Measurements from ENCODE around the gene VAMP5. TPM values are rescaled to one million over a fixed set of nuclear protein-coding genes. Genes with fewer than 3 reads are reported as not detected.
A peak's percentile ranks its signal among the peaks of the same experiment; 100 is the strongest.

The VAMP5 gene
- total RNA-seq, 1 donor from 2014 or later: not detected

- Mint-ChIP-seq H3K27ac (ENCODE audit: unreplicated experiment) (peak overlapping the region; percentile 84), H3K9me3 (ENCODE audit: unreplicated experiment) (no peaks in the 10 kb centered on the region), H3K36me3 (ENCODE audit: unreplicated experiment) (no peaks in the 10 kb centered on the region), H3K4me3 (ENCODE audit: unreplicated experiment) (no peak overlapping the region), H3K27me3 (ENCODE audit: unreplicated experiment) (peaks cover 4% of the 10 kb centered on the region), H3K4me1 (ENCODE audit: unreplicated experiment) (peaks cover 48% of the 10 kb centered on the region)
- no peak for TF ChIP-seq CTCF (IDR thresholded peaks at IDR 0.05)
- no peak for DNase-seq (ENCODE audit: extremely low spot score, unreplicated experiment)
These were observed 5.7 kb upstream of the VAMP5 start for GRCh38 chr2:85578243-85579180.

GRCh38 chr2:85579266-85579935 is 4.8 kb upstream of the VAMP5 start:
- peaks cover 4% of the 10 kb centered on the region for H3K27me3 Mint-ChIP-seq (ENCODE audit: unreplicated experiment)
- TF ChIP-seq CTCF (IDR thresholded peaks at IDR 0.05): no peak
- no peaks in the 10 kb centered on the region for H3K36me3 Mint-ChIP-seq (ENCODE audit: unreplicated experiment)
- H3K9me3 Mint-ChIP-seq (ENCODE audit: unreplicated experiment): no peaks in the 10 kb centered on the region
- DNase-seq (ENCODE audit: extremely low spot score, unreplicated experiment): no peak
- H3K4me1 Mint-ChIP-seq (ENCODE audit: unreplicated experiment): peaks cover 48% of the 10 kb centered on the region
- no peak overlapping the region for H3K4me3 Mint-ChIP-seq (ENCODE audit: unreplicated experiment)
- peak overlapping the region; percentile 65 for H3K27ac Mint-ChIP-seq (ENCODE audit: unreplicated experiment)

GRCh38 chr2:85580206-85580605 is 4.0 kb upstream of the VAMP5 start:
- H3K4me3 Mint-ChIP-seq (ENCODE audit: unreplicated experiment): no peak overlapping the region
- H3K9me3 Mint-ChIP-seq (ENCODE audit: unreplicated experiment): no peaks in the 10 kb centered on the region
- H3K4me1 Mint-ChIP-seq (ENCODE audit: unreplicated experiment): peaks cover 50% of the 10 kb centered on the region
- H3K27ac Mint-ChIP-seq (ENCODE audit: unreplicated experiment): no peak overlapping the region
- H3K27me3 Mint-ChIP-seq (ENCODE audit: unreplicated experiment): peaks cover 4% of the 10 kb centered on the region
- no peak for TF ChIP-seq CTCF (IDR thresholded peaks at IDR 0.05)
- H3K36me3 Mint-ChIP-seq (ENCODE audit: unreplicated experiment): no peaks in the 10 kb centered on the region
- DNase-seq (ENCODE audit: extremely low spot score, unreplicated experiment): no peak

- Mint-ChIP-seq H3K36me3 (ENCODE audit: unreplicated experiment) (no peaks in the 10 kb centered on the region), H3K9me3 (ENCODE audit: unreplicated experiment) (no peaks in the 10 kb centered on the region), H3K27me3 (ENCODE audit: unreplicated experiment) (peaks cover 4% of the 10 kb centered on the region), H3K4me3 (ENCODE audit: unreplicated experiment) (no peak overlapping the region), H3K27ac (ENCODE audit: unreplicated experiment) (no peak overlapping the region), H3K4me1 (ENCODE audit: unreplicated experiment) (peaks cover 40% of the 10 kb centered on the region)
- no peak for DNase-seq (ENCODE audit: extremely low spot score, unreplicated experiment)
- no peak for TF ChIP-seq CTCF (IDR thresholded peaks at IDR 0.05)
These were observed 1.7 kb upstream of the VAMP5 start for GRCh38 chr2:85582492-85582891.
